T follicular helper cell (primary cell): ENCODE measurements around the gene NEURL2.
"Not testable (repeated sequence)": the region's sequence is repeated elsewhere in the genome, so short reads cannot be mapped to it uniquely, and the experiment has no call there.

ENCODE experiments used
- DNase-seq: peaks from one replicate; pipeline ENCODE4 v3.0.0-alpha.2; 2020; ENCODE audit warnings: low read depth

Gene NEURL2

DNA sequence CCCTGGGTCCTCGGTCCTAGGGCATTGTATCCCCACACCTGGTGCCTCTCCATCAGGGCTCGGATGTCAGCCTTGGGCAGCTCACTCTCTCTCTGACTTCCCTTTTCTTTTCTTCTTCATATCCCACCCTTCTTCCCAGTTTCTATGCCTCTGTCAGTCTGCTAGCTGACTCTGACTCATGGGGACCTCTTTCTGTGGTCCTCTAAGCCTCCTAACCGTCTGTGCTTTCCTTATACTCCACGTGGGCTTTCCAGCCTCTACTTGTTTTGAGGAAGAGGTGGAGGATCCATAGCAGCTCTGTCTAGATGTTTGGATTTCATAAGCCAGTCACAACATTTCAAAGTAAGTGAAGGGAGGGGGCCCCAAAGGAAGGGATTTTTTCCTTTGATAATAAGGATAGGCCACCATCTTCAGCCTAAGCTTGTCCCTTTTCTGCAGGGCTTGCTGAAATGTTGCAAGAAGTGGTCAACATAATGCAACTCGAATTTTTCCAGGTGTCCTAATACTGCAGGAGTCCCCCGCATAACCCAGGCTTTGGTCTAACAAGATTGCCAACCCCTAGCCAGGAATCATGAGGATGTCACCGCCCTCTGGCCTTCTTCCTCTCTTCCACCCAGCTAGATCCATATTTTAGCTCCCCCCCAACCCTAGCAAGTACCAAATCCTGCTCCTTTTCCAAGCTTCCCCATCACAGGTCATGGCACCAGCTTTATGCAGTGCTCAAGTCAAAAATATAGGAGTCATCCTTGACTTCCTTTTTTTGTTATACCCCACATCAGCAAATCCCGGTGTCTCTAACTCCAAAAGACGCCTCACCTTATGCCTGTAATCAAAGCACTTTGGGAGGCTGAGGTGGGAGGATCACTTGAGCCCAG lies 29.7 kb upstream of the NEURL2 start:
- no peak for DNase-seq

- no peak for DNase-seq
These were observed 28.8 kb upstream of the NEURL2 start for GRCh38 chr20:45919542-45920399.

DNA sequence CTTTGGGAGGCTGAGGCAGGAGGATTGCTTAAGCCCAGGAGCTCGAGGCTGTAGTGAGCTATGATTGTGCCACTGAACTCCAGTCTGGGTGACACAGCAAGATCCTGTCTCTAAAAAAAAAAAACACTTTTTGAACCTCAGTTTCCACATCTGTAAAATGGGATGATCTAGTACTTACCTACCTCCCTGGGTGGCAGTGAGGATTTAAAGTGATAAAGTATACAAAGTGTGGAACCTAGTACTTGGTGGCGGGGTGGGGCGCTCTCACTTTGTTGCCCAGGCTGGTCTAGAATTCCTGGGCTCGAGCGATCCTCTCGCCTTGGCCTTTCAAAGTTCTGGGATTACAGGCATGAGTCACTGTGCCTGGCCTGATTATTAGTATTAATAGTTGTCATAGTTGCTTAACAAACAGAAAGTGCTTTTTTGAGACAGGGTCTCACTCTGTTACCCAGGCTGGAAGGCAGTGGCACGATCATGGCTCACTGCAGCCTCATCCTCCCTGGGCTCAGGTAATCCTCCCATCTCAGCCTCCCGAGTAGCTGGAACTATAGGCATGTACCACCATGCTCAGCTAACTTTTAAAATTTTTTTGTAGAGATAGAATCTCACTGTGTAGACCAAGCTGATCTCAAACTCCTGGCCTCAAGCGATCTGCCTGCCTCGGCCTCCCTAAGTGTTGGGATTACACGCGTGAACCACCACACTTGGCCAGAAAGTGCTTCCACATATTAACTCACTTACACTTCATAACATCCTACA lies 27.9 kb upstream of the NEURL2 start:
- DNase-seq: no peak

DNA sequence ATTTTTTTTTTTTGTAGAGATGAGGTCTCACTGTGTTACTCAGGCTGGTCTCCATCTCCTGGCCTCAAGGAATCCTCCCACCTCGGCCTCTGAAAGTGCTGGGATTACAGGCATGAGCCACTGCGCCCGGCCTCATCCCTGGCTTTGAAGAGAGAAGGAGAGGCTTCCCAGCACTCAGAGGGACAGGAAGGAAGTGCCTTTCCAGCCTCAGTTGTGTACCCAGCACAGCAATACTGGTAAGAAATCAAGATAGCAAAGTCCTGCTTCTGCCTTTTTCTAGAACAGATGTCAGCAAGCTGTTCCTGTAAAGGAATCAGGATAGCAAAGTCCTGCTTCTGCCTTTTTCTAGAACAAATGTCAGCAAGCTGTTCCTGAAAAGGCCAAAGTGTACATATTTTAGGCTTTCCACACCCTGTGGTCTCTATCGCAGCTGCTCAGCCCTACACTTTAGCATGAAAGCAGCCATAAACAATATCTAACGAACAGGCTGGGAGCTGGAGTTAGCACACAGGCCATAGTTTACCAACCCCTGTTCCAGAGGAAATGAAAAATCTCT lies 27.3 kb upstream of the NEURL2 start:
- no peak for DNase-seq

GRCh38 chr20:45917790-45918141 lies 26.8 kb upstream of the NEURL2 start:
- no peak for DNase-seq

DNA sequence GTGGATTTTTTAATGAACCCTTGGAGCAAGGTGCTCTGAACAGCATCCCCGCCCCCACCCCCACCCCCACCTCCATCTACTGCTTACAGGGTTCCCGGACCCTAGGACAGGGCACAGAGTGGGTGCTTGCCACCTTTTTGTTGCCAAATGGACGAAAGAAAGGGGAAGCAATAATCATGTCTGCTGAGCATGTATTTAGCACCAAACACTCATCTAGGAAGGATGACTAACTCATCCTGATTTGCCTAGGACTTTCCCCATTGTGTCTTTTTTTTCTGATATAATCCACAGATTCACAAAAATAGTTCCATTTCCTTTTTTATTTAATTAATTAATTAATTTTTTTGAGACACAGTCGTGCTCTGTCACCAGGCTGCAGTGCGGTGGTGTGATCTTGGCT lies 22.1 kb upstream of the NEURL2 start:
- DNase-seq: no peak

DNA sequence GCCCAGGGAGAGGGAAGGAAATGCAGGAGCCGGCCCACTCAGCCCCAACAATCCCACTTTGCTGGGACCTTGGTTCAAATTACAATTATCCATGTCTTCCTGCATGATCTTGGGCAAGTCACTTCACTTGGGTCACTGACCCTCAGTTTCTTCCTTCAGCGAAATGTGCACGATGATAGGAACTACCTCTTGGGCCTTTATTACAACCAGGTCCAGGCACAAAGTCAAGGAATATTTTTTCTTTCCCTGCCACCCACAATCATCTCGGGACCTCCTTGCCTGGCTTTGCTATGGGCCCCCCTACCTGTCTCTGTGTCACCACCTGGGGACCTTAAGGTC lies 21.3 kb upstream of the NEURL2 start:
- DNase-seq: no peak

DNA sequence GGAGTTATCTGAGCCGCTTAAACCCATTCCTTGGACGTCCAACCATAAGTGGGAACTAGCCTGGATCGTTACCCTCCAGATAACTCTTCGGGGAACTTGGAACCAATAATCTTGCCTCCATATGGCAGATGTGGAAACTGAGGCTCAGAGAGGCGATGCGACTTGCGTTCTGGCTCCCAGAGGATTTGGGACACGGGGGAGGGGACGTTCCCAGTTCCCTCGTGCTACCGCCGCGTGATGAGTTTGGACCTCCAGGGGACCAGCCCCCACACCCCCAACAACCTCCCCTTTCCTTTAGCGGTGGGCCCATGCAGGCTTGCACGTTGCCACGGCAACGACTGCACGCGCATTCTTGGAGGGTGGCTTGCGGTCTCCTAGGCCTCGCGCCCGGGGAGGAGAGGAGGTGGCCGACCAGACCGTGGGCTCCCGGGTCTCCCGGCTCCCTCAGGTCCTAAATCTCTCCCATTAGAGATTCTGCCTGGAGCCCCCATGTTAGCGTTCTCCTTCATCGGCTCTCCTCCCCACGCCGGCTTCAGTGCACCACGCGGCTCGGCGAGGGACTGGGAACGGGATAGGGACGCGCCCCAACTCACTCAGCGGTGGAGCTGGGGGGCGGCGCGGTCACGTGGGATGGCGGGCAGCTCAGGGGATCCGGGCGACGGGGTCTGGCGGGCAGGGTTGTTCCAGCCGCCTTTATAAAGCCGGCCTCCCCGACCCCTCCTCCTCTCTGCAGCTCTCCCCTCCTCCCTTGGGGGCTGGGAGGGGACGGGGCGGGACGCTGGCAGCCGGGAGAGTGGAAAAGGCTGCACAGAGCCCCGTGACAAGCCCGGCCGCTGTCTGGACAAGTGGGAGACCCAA lies 20.7 kb upstream of the NEURL2 start, which contains the start of gene PLTP:
Gene PLTP (minus strand): TSS at position 670 of the 858 bp plus-strand sequence. CDS start 703 bp downstream, outside the sequence.
- no peak for DNase-seq

DNA sequence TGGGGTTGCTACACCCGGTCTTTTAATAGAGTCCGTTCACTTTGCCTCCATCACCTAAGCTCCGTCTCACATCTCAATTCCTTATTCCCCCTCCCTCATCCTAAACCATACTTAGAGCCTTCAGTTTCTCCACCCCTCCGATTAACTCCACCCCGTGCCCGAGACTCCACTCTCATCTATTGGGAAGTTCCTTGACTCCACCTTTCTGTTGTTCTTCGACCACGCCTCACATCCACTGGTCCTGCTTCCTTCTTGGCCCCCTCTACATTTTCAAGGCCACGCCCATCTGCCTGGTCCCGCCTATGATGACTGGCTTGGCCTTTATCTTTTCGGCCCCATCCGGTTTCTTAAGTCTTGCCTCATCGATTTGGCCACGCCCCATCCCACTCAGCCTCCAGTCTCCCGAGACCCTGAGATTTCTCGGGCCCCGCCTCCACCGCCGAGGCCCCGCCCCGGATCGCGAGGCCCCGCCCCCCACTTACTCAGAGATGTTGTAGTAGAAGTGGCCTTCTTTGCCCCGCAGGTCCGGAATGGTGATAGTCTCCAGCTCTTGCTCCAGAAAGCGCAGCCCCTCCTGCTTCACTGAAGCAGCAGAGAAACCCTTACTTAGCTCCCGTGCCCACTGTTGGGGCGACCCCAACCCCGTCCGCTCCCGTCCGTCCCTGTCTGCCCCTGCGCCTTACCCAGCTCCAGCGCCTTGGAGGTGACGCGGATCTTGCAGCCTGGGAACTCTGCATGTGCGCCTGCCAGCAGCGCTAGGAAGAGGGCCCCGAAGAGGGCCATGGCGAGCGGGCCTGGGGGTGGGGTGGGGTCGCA lies 19.9 kb upstream of the NEURL2 start:
- peak; percentile 69 for DNase-seq

- DNase-seq: no peak
These were observed 19.0 kb upstream of the NEURL2 start for GRCh38 chr20:45909817-45910669.

DNA sequence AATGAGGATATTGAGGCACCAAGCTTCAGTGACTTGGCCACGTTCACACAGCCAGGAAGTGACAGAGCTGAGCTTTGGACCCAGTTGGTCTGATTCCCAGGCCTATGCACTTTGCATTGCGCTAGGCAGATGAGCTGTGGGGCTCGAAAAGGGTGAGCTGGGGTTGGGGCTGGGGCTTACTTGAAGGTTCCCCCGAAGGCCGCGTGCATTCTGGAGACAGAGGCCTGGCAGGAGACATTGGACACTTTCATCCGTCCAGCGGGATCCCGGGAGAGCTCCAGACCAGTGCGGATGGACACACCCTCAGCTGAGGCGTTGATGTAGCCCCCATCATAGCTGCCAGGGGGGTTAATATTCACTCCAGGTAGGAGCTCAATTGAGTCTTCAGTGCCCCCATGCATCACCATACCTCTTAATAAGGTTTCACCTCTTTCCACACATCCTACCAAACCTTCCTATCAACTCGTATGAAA lies 18.4 kb upstream of the NEURL2 start:
- no peak for DNase-seq

DNA sequence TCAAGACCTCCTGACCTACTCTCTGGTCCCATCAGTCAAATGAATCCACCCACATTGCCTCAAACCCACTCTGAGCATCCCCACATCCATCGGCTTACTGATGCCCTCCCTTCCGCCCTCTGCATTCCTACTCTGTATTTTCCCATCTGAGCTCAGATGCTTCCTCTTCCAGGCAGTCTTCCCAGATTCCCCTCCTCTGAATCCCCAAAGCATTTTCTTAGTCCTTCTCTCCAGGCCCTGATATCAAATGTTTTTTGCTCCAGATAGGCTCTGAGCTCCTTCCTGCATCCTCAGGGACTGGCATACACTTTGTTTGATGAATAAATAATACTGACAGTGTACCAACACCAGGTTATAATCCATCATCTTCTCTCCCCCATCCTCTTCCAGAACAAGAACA lies 17.1 kb upstream of the NEURL2 start:
- no peak for DNase-seq

- no peak for DNase-seq
These were observed 16.4 kb upstream of the NEURL2 start for GRCh38 chr20:45907219-45907948.

DNA sequence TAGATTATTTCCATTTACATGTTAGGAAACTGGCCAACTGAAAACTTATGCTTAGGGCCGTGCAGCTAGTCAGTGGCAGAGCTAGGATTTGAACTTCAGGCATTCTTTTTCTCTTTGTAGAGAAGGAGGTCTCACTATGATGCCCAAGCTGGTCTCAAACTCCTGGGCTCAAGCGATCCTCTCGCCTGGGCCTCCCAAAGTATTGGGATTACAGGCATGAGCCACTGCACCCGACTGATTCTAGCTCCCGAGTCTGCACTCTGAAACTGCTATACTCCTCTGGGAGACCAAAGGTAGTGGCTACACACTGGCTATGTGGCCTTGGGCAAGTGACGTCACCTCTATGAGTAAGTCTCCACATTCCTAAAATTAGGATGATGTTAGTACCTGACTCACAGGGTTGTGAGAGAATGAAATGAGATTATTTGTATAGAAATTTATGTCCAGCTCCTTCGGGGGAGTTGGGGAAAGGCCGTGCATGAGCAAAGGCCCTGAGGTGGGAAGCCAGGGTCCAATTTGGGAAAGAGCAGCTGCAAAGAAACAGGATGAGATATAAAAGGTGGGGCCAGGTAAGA lies 14.6 kb upstream of the NEURL2 start:
- no peak for DNase-seq

DNA sequence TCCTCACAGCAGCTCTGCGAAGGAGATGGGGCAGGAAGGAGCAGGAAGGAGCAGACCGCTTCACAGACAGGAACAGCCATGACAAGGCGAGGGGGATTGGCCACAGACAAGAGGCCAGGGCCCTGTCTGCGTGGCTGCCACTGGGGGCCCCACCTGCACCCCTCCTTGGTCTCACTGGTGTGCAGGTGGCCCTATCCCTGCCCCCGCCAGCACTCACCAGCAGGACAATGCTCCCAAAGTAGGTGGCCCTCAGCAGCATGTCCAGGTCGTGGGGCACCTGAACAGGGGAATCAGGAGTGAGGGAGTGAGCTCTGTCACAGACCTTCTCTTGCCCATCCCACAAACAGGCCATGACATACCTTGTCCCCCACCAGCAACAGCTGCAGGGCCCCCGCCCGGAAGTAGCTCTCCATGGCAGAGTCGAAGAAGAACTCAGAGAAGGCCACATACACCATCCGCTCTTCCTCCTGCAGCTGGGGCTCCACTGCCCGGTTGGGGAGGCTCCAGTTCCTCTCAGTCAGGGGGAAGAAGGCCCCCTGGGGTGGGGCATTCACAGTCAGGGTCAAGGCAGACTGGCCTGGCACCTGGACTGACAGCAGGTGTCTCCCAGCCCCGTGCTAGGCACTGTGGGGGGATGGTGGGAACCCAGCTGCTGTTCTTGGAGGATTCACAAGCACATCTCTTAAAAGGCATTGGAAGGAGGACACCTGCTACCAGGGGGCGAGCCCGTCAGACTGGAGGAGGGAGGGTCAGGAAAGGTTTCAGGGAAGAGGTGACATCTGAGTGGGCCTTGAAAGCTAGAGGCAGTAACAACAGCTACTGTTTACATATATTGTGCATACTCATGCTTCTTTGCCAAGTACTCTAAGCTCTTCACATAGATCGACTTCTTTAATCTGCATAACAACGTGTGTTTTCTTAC lies 13.8 kb upstream of the NEURL2 start:
- no peak for DNase-seq

- DNase-seq: no peak
These were observed 11.2 kb upstream of the NEURL2 start for GRCh38 chr20:45902199-45902701.

DNA sequence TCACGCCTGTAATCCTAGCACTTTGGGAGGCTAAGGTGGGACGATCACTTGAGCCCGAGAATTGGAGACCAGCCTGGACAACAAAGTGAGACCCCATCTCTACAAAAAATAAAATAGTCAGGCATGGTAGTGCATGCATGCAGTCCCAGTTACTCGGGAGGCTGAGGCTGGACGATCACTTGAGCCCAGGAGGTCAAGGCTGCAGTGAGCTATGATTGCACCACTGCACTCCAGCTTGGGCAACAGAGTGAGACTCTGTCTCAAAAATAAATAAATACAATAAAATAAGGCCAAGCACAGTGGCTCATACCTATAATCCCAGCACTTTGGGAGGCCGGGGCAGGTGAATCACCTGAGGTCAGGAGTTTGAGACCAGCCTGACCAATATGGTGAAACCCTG lies 10.3 kb upstream of the NEURL2 start:
- DNase-seq: not testable (repeated sequence)
